Astrocyte of the spinal cord (primary cell): ENCODE measurements around the gene POMT1.

Experiments
- DNase-seq: peaks from one replicate; pipeline ENCODE4 v3.0.0; 2011; ENCODE audit warnings: low read depth, low spot score
- H3K4me3 ChIP-seq: 2 replicates; pipeline ENCODE4 v1.5.1; 2011; ENCODE audit warnings: low read depth, mild to moderate bottlenecking, low read length, moderate library complexity
- in situ Hi-C: cut with HindIII; loops from 2 replicates; pipeline ENCODE4 v1.10.0; 2017; ENCODE audit warnings: low sequenced_read_pairs
- TF ChIP-seq, protein P1 (sequence below): IDR thresholded peaks from 2 replicates; pipeline ENCODE4 v1.5.1; 2012; ENCODE audit warnings: low read depth, mild to moderate bottlenecking, low read length, inconsistent platforms

POMT1 gene

DNA sequence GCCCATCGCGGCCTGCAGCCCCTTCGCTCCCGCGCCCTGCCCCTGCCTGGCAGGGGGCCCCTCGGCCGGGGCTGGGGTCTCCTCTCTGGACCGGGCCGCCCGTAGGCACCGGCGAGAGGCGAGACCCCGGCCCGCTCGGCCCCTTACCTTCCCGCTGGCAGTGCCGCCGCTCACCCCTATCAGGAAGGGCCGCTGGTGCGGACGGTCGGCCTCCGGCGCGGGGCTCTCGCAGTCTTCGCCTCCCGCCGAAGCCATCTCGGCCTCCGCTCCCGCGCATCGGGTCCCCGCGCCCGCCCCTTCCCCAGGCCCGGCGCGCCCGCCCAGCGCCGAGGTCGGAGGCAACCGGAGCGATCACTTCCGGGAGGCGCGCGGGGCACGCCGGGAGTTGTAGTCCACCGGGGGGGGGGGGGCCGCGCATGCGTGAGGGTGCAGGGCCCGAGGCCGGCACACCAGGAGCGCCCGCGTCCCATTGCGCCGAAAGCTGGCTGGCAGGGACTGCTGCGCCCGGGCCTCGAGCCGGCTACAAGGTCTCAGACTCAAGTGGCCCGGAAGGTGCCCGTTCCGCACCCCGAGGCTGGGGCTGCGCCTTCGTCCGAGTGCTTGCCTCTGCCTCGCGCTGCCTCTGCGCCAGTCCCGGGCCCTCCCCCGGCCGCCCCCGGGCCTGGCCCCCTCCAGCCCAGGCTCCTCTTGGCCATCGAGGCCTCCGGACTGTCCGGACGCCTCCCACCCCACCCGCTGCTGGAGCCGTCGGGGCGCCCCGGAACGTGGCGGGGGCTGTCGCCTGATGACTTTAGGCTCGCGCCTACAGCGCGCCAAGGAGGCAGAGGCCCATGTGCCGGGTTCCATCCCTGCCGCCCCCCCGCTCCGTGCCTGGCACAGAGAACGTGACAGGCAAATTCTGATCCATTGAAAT lies 28.5 kb downstream of the POMT1 start, which contains the start of gene UCK1:
Gene UCK1, minus strand, starts transcription at position 344 of the 913 bp plus-strand sequence. Its CDS starts 89 bp downstream, at position 255.
- in situ Hi-C loops, result no loop called here
- DNase-seq, result peak; percentile 75
- TF ChIP-seq, protein P1, sequence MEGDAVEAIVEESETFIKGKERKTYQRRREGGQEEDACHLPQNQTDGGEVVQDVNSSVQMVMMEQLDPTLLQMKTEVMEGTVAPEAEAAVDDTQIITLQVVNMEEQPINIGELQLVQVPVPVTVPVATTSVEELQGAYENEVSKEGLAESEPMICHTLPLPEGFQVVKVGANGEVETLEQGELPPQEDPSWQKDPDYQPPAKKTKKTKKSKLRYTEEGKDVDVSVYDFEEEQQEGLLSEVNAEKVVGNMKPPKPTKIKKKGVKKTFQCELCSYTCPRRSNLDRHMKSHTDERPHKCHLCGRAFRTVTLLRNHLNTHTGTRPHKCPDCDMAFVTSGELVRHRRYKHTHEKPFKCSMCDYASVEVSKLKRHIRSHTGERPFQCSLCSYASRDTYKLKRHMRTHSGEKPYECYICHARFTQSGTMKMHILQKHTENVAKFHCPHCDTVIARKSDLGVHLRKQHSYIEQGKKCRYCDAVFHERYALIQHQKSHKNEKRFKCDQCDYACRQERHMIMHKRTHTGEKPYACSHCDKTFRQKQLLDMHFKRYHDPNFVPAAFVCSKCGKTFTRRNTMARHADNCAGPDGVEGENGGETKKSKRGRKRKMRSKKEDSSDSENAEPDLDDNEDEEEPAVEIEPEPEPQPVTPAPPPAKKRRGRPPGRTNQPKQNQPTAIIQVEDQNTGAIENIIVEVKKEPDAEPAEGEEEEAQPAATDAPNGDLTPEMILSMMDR, result no peak
- peak within 1 kb of the TSS; percentile 71 for H3K4me3 ChIP-seq

DNA sequence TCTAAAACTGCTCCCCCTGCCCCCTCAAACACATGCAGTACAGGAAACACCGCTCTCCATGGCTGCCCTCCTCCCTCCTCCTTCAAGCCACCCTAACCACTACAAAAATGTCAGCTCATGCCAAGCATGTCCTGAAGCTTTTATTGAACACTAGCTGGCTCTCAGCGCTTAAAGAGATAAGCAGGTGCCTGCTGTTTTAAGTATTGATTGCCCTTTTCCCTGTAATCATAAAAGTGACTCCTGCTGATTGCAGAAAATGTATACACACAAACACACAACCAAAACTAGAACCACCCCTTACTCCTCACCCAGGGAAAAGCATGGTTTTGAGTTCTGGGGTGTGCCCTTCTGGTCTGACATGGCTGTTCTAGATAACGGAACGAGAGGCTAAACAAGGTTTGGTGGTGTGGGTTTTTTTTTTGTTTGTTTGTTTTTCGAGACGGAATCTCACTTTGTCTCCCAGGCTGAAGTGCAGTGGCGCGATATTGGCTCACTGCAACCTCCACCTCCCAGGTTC lies 32.1 kb downstream of the POMT1 start:
- TF ChIP-seq, protein P1, result no peak
- no peak for DNase-seq
- in situ Hi-C loops, result no loop called here
- no peak overlapping the region for H3K4me3 ChIP-seq

DNA sequence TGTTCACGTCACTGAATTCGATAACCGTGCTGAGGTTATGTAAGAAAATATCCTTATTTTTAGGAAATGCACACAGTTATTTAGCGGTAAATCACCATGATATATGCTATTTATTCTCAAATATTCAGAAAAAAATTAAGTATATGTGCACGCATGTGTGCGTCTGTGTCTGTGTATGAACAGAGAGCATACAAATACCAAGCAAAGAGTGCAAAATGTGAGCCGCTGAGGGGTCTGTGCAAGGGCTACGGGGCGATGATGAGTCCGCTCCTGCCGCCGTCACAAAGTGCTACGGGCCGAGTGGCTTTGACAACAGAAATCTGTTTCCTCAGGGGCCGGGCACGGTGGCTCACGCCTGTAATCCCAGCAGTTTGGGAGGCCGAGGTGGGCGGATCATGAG lies 35.2 kb downstream of the POMT1 start:
- no peak for DNase-seq
- in situ Hi-C loops, result no loop called here
- no peak overlapping the region for H3K4me3 ChIP-seq
- TF ChIP-seq, protein P1, result no peak

DNA sequence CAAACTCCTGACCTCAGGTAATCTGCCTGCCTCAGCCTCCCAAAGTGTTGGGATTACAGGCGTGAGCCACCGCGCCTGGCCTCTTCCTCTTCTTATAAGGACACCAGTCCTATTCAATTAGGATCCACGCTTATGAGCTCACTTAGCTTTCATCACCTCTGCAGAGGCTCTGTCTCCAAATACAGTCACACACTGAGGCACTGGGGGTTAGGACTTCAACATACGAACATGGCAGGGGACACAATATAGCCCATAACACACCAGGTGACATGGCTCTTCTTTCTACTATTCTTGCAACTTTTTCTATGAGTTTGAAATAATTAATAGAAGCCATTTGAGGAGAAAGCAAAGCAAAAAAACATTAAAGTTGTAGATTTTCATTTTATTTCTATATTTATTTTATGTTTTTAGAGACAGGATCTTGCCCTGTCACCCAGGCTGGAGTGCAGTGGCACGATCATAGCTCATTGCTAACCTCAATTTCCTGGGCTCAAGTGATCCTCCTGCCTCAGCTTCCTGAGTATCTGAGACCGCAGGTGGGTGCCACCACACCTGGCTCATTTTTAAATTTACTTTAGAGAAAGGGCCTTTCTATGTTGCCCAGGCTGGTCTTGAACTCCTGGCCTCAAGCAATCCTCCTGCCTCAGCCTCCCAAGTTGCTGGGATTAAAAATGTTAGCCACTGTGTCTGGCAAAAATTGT lies 36.7 kb downstream of the POMT1 start:
- no peak for DNase-seq
- TF ChIP-seq, protein P1, result no peak
- in situ Hi-C loops, result no loop called here

DNA sequence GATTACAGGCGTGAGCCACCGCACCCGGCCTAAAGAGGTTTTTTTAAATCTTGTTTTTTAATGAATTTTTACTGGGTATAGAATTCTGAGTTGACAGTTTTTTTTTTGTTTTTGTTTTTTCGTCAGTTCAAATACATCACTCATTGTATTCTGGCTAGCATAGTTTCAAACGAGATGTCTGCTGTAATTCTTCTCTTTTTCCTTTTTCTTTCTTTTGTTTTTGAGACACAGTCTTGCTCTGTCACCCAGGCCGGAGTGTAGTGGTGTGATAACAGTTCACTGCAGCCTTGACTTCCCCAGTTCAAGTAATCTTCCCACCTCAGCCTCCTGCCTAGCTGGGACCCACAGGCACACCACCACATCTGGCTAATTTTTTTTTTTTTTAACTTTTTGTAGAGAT lies 40.4 kb downstream of the POMT1 start:
- no peak for DNase-seq
- H3K4me3 ChIP-seq, result no peak overlapping the region
- in situ Hi-C loops, result no loop called here
- TF ChIP-seq, protein P1, result no peak

More for the DNA sequence above, 36.7 kb downstream of the POMT1 start:
- H3K4me3 ChIP-seq, result no peak overlapping the region

DNA sequence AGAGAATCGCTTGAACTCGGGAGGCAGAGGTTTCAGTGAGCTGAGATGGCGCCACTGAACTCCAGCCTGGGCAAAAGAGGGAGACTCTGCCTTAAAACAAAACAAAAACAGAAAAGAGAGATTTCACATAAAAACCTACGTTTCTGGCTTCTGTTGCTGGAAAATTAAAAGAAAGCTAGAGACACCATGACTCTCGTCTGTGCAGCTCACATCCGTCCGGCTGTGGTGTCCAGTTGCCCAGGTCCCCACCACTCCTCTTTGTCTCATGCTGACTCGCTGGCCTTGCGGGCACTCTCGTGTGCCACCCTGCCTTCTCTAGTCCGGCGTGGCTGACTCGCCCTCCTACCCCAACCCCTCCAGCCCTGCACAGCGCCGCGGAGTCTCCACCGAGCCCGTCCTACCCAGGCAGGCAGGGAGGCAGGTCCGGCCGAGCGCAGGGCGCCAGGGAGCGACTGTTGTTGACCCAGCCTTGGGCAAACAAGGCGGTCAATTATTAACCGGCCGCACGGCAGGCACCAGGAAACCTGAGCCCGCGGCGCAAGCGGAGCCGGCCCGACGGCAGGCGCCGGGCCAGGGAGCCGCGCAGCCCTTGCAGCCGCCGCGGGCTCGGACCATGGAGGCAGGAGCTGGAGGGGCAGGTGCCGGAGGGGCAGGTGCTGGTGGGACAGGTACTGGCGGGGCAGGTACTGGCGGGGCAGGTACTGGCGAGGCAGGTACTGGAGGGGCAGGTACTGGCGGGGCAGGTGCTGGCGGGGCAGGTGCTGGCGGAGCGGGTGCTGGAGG lies 42.5 kb downstream of the POMT1 start, which contains the start of gene PRRT1B:
Gene PRRT1B, plus strand, starts transcription at position 521 of the 783 bp plus-strand sequence. Its CDS starts 93 bp downstream, at position 614.
- TF ChIP-seq, protein P1, result no peak
- no peak within 1 kb of the TSS for H3K4me3 ChIP-seq
- DNase-seq, result no peak
- in situ Hi-C loops, result no loop called here
